RWPE1 (cell line): ENCODE measurements around the gene ATL2.
"Not testable (repeated sequence)": the region's sequence is repeated elsewhere in the genome, so short reads cannot be mapped to it uniquely, and the experiment has no call there.

Experiments
- CTCF ChIA-PET: fragments of 350-600 bp; sonication (Branson Sonifier 250); formaldehyde crosslinking; extraction: SDS; loops from one replicate; lab custom pipeline; 2021; lab: Yijun Ruan, JAX
- POLR2A ChIA-PET: fragments of 400-600 bp; formaldehyde crosslinking; extraction: SDS; loops from one replicate; lab custom pipeline; 2020; ENCODE audit warnings: antibody characterized with exemption; ENCODE audit not compliant: low non-redundant PET; lab: Yijun Ruan, JAX
- DNase-seq: peaks from one replicate; pipeline ENCODE4 v3.0.0; 2012; ENCODE audit warnings: low spot score
- H3K27ac ChIP-seq: fragments of 450-650 bp; 2 replicates; pipeline ENCODE4 v1.5.1; 2017
- CTCF ChIP-seq: fragments of 450-650 bp; conservative IDR thresholded peaks from 2 replicates; pipeline ENCODE4 v1.5.1; 2017; ENCODE audit warnings: low read depth, mild to moderate bottlenecking

Gene ATL2

GRCh38 chr2:38417745-38418689 lies 40.9 kb upstream of the ATL2 start:
- POLR2A ChIA-PET = interaction anchor here (0.7 kb wide), 1 partner anchor 90 kb away, joined by 3 read pairs; no protein-coding TSS in a partner anchor
- no peak for TF ChIP-seq CTCF
- CTCF ChIA-PET = interaction anchor here (0.6 to 0.7 kb wide), 3 partner anchors 42 to 60 kb away, joined by 4 to 6 read pairs (median 6); no protein-coding TSS in a partner anchor
- peak; percentile 75 for DNase-seq
- H3K27ac ChIP-seq = no peak overlapping the region

- ChIA-PET POLR2A (no interaction called here), CTCF (no interaction called here)
- no peak overlapping the region for H3K27ac ChIP-seq
- no peak for DNase-seq
- no peak for TF ChIP-seq CTCF
These were observed 39.4 kb upstream of the ATL2 start for GRCh38 chr2:38416296-38417036.

- ChIA-PET CTCF (interaction anchor here (0.6 kb wide), 1 partner anchor 258 kb away, joined by 4 read pairs; no protein-coding TSS in a partner anchor), POLR2A (no interaction called here)
- H3K27ac ChIP-seq = no peak overlapping the region
- no peak for TF ChIP-seq CTCF
- no peak for DNase-seq
These were observed 38.7 kb upstream of the ATL2 start for GRCh38 chr2:38415728-38416291.

GRCh38 chr2:38415023-38415422 lies 38.0 kb upstream of the ATL2 start:
- ChIA-PET CTCF (no interaction called here), POLR2A (no interaction called here)
- TF ChIP-seq CTCF = no peak
- H3K27ac ChIP-seq = no peak overlapping the region
- DNase-seq = no peak

GRCh38 chr2:38412235-38412871 lies 35.3 kb upstream of the ATL2 start:
- POLR2A ChIA-PET = not testable (repeated sequence)

GRCh38 chr2:38409156-38410102 lies 32.4 kb upstream of the ATL2 start:
- TF ChIP-seq CTCF = no peak
- POLR2A ChIA-PET = no interaction called here
- CTCF ChIA-PET = no interaction called here
- no peak for DNase-seq
- no peak overlapping the region for H3K27ac ChIP-seq

More at GRCh38 chr2:38412235-38412871, 35.3 kb upstream of the ATL2 start:
- DNase-seq, H3K27ac ChIP-seq, CTCF ChIA-PET: not testable (repeated sequence)
